Measurements from ENCODE around the gene SPECC1L.

Gene SPECC1L

GRCh38 chr22:24400726-24401596 lies 130.3 kb downstream of the SPECC1L start:
- Histone ChIP-seq H3F3A (ENCODE audit: low read depth) (no peaks in the 10 kb centered on the region), H3K9me2 (replicated peaks; ENCODE audit: low read depth, low read length) (no peaks in the 10 kb centered on the region), H3K4me2 (ENCODE audit: low read depth, low read length, poor library complexity, severe bottlenecking) (no peak overlapping the region), H3K9ac (ENCODE audit: low read depth, low read length, poor library complexity, severe bottlenecking) (no peak overlapping the region), H3K4me3 (ENCODE audit: low read length, poor library complexity, severe bottlenecking) (no peak overlapping the region), H3K4me1 (ENCODE audit: insufficient read depth, low read length, poor library complexity, severe bottlenecking) (peaks cover 41% of the 10 kb centered on the region), H2AFZ (ENCODE audit: low read length) (no peak overlapping the region), H3K9me3 (ENCODE audit: insufficient read depth, low read depth, low read length) (no peaks in the 10 kb centered on the region), H3K79me2 (ENCODE audit: insufficient read depth, low read length) (peaks cover 14% of the 10 kb centered on the region; the same call in 1 of the 2 replicates), H3K36me3 (ENCODE audit: insufficient read depth, low read length) (peaks cover 56% of the 10 kb centered on the region; the same call in 1 of the 2 replicates), H4K20me1 (ENCODE audit: insufficient read depth, low read length, poor library complexity, severe bottlenecking) (no peaks in the 10 kb centered on the region), H3K27me3 (ENCODE audit: insufficient read depth, low read length, poor library complexity, severe bottlenecking) (no peaks in the 10 kb centered on the region)
- TF ChIP-seq EZH2phosphoT487 (IDR thresholded peaks at IDR 0.05; ENCODE audit: borderline replicate concordance) (no peak), CTCF (conservative IDR thresholded peaks at IDR 0.05; ENCODE audit: low read length) (no peak)

DNA sequence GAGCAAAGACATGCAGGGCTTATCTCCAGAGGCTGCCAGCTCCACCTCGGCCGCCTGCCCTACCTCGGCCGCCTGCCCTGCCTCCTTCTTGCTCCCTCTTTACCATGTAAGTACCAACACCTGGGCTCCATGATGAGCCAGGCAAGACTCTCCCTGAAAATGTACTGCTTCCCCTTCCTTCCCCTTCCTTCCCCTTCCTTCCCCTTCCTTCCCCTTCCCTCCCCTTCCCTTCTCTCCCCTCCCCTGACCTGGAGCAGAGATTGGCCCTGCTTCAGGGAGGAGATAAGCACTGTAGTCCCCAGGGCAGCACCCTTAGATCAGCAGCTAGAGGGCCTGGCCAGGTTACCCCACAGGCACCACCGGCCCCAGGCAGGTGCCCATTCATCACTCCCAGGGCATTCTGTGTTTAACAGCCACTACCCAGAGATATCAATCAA lies 131.3 kb downstream of the SPECC1L start:
- no peaks in the 10 kb centered on the region for H3K9me3 ChIP-seq (ENCODE audit: insufficient read depth, low read depth, low read length)
- no peak overlapping the region for H3K9ac ChIP-seq (ENCODE audit: low read depth, low read length, poor library complexity, severe bottlenecking)
- no peak overlapping the region for H3K4me3 ChIP-seq (ENCODE audit: low read length, poor library complexity, severe bottlenecking)
- H4K20me1 ChIP-seq (ENCODE audit: insufficient read depth, low read length, poor library complexity, severe bottlenecking) = no peaks in the 10 kb centered on the region
- no peaks in the 10 kb centered on the region for H3F3A ChIP-seq (ENCODE audit: low read depth)
- peaks cover 38% of the 10 kb centered on the region for H3K4me1 ChIP-seq (ENCODE audit: insufficient read depth, low read length, poor library complexity, severe bottlenecking)
- H3K4me2 ChIP-seq (ENCODE audit: low read depth, low read length, poor library complexity, severe bottlenecking) = peak overlapping the region; percentile 18
- H3K27me3 ChIP-seq (ENCODE audit: insufficient read depth, low read length, poor library complexity, severe bottlenecking) = no peaks in the 10 kb centered on the region
- H2AFZ ChIP-seq (ENCODE audit: low read length) = no peak overlapping the region
- no peaks in the 10 kb centered on the region for H3K9me2 ChIP-seq (replicated peaks; ENCODE audit: low read depth, low read length)
- TF ChIP-seq EZH2phosphoT487 (IDR thresholded peaks at IDR 0.05; ENCODE audit: borderline replicate concordance) (no peak), CTCF (conservative IDR thresholded peaks at IDR 0.05; ENCODE audit: low read length) (no peak)
- peaks cover 50% of the 10 kb centered on the region; the same call in 1 of the 2 replicates for H3K36me3 ChIP-seq (ENCODE audit: insufficient read depth, low read length)
- peaks cover 14% of the 10 kb centered on the region; the same call in 1 of the 2 replicates for H3K79me2 ChIP-seq (ENCODE audit: insufficient read depth, low read length)

GRCh38 chr22:24402460-24403192 lies 132.0 kb downstream of the SPECC1L start:
- H3K9me3 ChIP-seq (ENCODE audit: insufficient read depth, low read depth, low read length) = no peaks in the 10 kb centered on the region
- H3K4me3 ChIP-seq (ENCODE audit: low read length, poor library complexity, severe bottlenecking) = no peak overlapping the region
- H3F3A ChIP-seq (ENCODE audit: low read depth) = no peaks in the 10 kb centered on the region
- H3K4me1 ChIP-seq (ENCODE audit: insufficient read depth, low read length, poor library complexity, severe bottlenecking) = peaks cover 39% of the 10 kb centered on the region
- no peak for TF ChIP-seq CTCF (conservative IDR thresholded peaks at IDR 0.05; ENCODE audit: low read length)
- no peak for TF ChIP-seq EZH2phosphoT487 (IDR thresholded peaks at IDR 0.05; ENCODE audit: borderline replicate concordance)
- H4K20me1 ChIP-seq (ENCODE audit: insufficient read depth, low read length, poor library complexity, severe bottlenecking) = no peaks in the 10 kb centered on the region
- no peaks in the 10 kb centered on the region for H3K9me2 ChIP-seq (replicated peaks; ENCODE audit: low read depth, low read length)
- H3K79me2 ChIP-seq (ENCODE audit: insufficient read depth, low read length) = peaks cover 14% of the 10 kb centered on the region; the same call in 1 of the 2 replicates
- peak overlapping the region; percentile 18 for H3K4me2 ChIP-seq (ENCODE audit: low read depth, low read length, poor library complexity, severe bottlenecking)
- H3K9ac ChIP-seq (ENCODE audit: low read depth, low read length, poor library complexity, severe bottlenecking) = no peak overlapping the region
- no peak overlapping the region for H2AFZ ChIP-seq (ENCODE audit: low read length)
- peaks cover 46% of the 10 kb centered on the region; the same call in 1 of the 2 replicates for H3K36me3 ChIP-seq (ENCODE audit: insufficient read depth, low read length)
- no peaks in the 10 kb centered on the region for H3K27me3 ChIP-seq (ENCODE audit: insufficient read depth, low read length, poor library complexity, severe bottlenecking)

All from Loucy (cell line).